Ovary (tissue), 3 donors: ENCODE data around the gene ACP5.

ENCODE experiments used
- POLR2A ChIP-seq: fragments of 450-650 bp; IDR thresholded peaks from one replicate; pipeline ENCODE4 v1.6.1; 2017; ENCODE audit warnings: antibody characterized with exemption, mild to moderate bottlenecking, moderate library complexity
- TF ChIP-seq, protein P1 (sequence below), 3 donors: fragments of 450-650 bp in 2 of 3; fragments of 200-600 bp in 1 of 3; IDR thresholded peaks; one replicate each; pipeline versions ENCODE4 v1.5.1 to v1.8.0; 2016 to 2022; ENCODE audit warnings: antibody characterized with exemption in 3 of 3, mild to moderate bottlenecking in 1 of 3
- donor health status: DM: no; HTN: no; CAD: no.

GRCh38 chr19:11556634-11557420 lies 20.6 kb downstream of the ACP5 start:
- TF ChIP-seq, protein P1, sequence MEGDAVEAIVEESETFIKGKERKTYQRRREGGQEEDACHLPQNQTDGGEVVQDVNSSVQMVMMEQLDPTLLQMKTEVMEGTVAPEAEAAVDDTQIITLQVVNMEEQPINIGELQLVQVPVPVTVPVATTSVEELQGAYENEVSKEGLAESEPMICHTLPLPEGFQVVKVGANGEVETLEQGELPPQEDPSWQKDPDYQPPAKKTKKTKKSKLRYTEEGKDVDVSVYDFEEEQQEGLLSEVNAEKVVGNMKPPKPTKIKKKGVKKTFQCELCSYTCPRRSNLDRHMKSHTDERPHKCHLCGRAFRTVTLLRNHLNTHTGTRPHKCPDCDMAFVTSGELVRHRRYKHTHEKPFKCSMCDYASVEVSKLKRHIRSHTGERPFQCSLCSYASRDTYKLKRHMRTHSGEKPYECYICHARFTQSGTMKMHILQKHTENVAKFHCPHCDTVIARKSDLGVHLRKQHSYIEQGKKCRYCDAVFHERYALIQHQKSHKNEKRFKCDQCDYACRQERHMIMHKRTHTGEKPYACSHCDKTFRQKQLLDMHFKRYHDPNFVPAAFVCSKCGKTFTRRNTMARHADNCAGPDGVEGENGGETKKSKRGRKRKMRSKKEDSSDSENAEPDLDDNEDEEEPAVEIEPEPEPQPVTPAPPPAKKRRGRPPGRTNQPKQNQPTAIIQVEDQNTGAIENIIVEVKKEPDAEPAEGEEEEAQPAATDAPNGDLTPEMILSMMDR (IDR thresholded peaks at IDR 0.05) = no peak
- no peak for TF ChIP-seq POLR2A
